ENCODE results near the gene LY6G6C. TPM values are rescaled to one million over a fixed set of nuclear protein-coding genes. Genes with fewer than 3 reads are reported as not detected.

Gene LY6G6C
- total and polyA plus RNA-seq, 2 of the 13 experiments (the other 11 are each of a cell fraction or from before 2014, with no cell fraction given): 0.15 TPM; not detected in 1

GRCh38 chr6:31713991-31714684, 7.4 kb downstream of the LY6G6C start (continued):
- TF ChIP-seq ISX (CRISPR knock-in tag; conservative IDR thresholded peaks at IDR 0.05) (no peak), ZNF446 (CRISPR knock-in tag; IDR thresholded peaks at IDR 0.05) (no peak), REPIN1 (CRISPR knock-in tag; IDR thresholded peaks at IDR 0.05; ENCODE audit: borderline replicate concordance, low read depth) (no peak), SIN3A (IDR thresholded peaks at IDR 0.05; ENCODE audit: borderline replicate concordance, low read depth, low read length) (no peak), HBP1 (CRISPR knock-in tag; IDR thresholded peaks at IDR 0.05; ENCODE audit: low read depth) (no peak), ZNF263 (CRISPR knock-in tag; IDR thresholded peaks at IDR 0.05) (no peak), SOX6 (IDR thresholded peaks at IDR 0.05) (no peak), SOX6 (CRISPR knock-in tag; IDR thresholded peaks at IDR 0.05) (peak; percentile 6), ARID3A (IDR thresholded peaks at IDR 0.05; ENCODE audit: low read depth, low read length) (no peak), XRCC5 (optimal IDR thresholded peaks at IDR 0.05; ENCODE audit: low read length) (peak; percentile 31)

GRCh38 chr6:31713465-31713864, 8.1 kb downstream of the LY6G6C start:
- 17% methylated on average over 3 of the region's 4 CpGs for WGBS (ENCODE audit: low lambda C conversion rate)
- H3K4me2 ChIP-seq (ENCODE audit: low read depth, low read length): peak overlapping the region; percentile 63
- no peaks in the 10 kb centered on the region for H3K36me3 ChIP-seq (replicated peaks in 1 of 2; ENCODE audit: control insufficient read depth in 1 of 2, insufficient read depth in 2 of 2, low read length in 2 of 2)
- FAIRE-seq (no peak), DNase-seq (ENCODE audit: low spot score) (no peak), ATAC-seq (no peak)
- intact Hi-C loops (cut with micrococcal nuclease; ENCODE audit: unreplicated experiment) (no loop called here), in situ Hi-C loops (cut with HindIII; ENCODE audit: extremely low pct_ligation_motif_present, low pct_unique_long_range_greater_than_20kb) (no loop called here)
- H3K9ac ChIP-seq (ENCODE audit: insufficient read depth, low read depth, low read length): no peak overlapping the region
- peak overlapping the region in 1 of 3 experiments; percentile 43; a peak in 1 of 6 replicates for H3K4me3 ChIP-seq (replicated peaks in 1 of 3; ENCODE audit: insufficient read depth in 1 of 3, low read depth in 2 of 3, low read length in 3 of 3)
- H4K20me1 ChIP-seq (ENCODE audit: insufficient read depth, low read length): no peaks in the 10 kb centered on the region
- no peak overlapping the region for H3K27ac ChIP-seq (ENCODE audit: extremely low read length, insufficient read depth, low read length)
- POLR2A ChIA-PET: interaction anchor here (0.8 to 5.1 kb wide), 12 partner anchors 11 to 149 kb away, joined by 3 to 31 read pairs (median 4); partner anchors contain the start of genes ABHD16A, APOM, C6orf47 and CLIC1
- peaks cover 12 to 44% of the 10 kb centered on the region in 2 experiments; a peak in 4 of 5 replicates for H3K27me3 ChIP-seq (ENCODE audit: control insufficient read depth in 1 of 2, insufficient read depth in 2 of 2, low read length in 2 of 2)
- BruUV-seq (replicated peaks): no TSS peak
- H3K79me2 ChIP-seq (ENCODE audit: insufficient read depth, low read length): no peaks in the 10 kb centered on the region
- no peak overlapping the region for H2AFZ ChIP-seq (ENCODE audit: low read length)
- H3K9me3 ChIP-seq (ENCODE audit: low read length): no peaks in the 10 kb centered on the region
- CTCF ChIA-PET (ENCODE audit: low intra/inter-chr PET ratio, low total read pairs): no interaction called here
- peaks cover 34% of the 10 kb centered on the region for H3K4me1 ChIP-seq (ENCODE audit: insufficient read depth, low read length)
- TF ChIP-seq KDM5A (IDR thresholded peaks at IDR 0.05; ENCODE audit: borderline replicate concordance, low read length) (no peak), THRA (CRISPR knock-in tag; IDR thresholded peaks at IDR 0.05; ENCODE audit: borderline replicate concordance) (no peak), ZFP37 (CRISPR knock-in tag; IDR thresholded peaks at IDR 0.05; ENCODE audit: borderline replicate concordance) (no peak), NR3C1 (CRISPR knock-in tag; IDR thresholded peaks at IDR 0.05) (no peak), HOXA7 (CRISPR knock-in tag; IDR thresholded peaks at IDR 0.05) (no peak), BRF2 (CRISPR knock-in tag; IDR thresholded peaks at IDR 0.05) (no peak)

All from HepG2 (cell line).